Liver (tissue), 9 donors: ENCODE measurements around the gene BCL7B. TPM values are rescaled to one million over a fixed set of nuclear protein-coding genes. Genes with fewer than 3 reads are reported as not detected.

Experiments used
- DNase-seq: peaks from one replicate; pipeline ENCODE4 v3.0.0-alpha.2; 2017; ENCODE audit warnings: low spot score
- H3K27ac ChIP-seq, 2 donors: one replicate each; pipeline ENCODE4 v1.7.0; 2013; ENCODE audit warnings: inconsistent platforms in 2 of 2, low read length in 2 of 2, control low read depth in 1 of 2, low read depth in 1 of 2, mild to moderate bottlenecking in 1 of 2
- H3K27me3 ChIP-seq, 4 donors: one replicate each; pipeline versions ENCODE4 v1.6.1 to v1.7.0; 2013; ENCODE audit warnings: low read length in 3 of 4, inconsistent platforms in 1 of 4, mild to moderate bottlenecking in 1 of 4, moderate library complexity in 1 of 4; ENCODE audit not compliant: control insufficient read depth in 4 of 4, insufficient read depth in 4 of 4
- H3K36me3 ChIP-seq, 4 donors: one replicate each; pipeline versions ENCODE4 v1.6.1 to v1.7.0; 2013; ENCODE audit warnings: low read length in 3 of 4, mild to moderate bottlenecking in 3 of 4, low read depth in 1 of 4, moderate library complexity in 1 of 4; ENCODE audit not compliant: control insufficient read depth in 4 of 4, insufficient read depth in 3 of 4
- H3K4me1 ChIP-seq, 4 donors: one replicate each; pipeline versions ENCODE4 v1.6.1 to v1.7.0; 2013; ENCODE audit warnings: low read length in 3 of 4, mild to moderate bottlenecking in 3 of 4, moderate library complexity in 1 of 4; ENCODE audit not compliant: control insufficient read depth in 4 of 4, insufficient read depth in 4 of 4
- H3K4me3 ChIP-seq, 3 donors: one replicate each; pipeline versions ENCODE4 v1.6.1 to v1.7.0; 2013; ENCODE audit warnings: low read length in 3 of 3, control low read depth in 1 of 3, low read depth in 1 of 3, mild to moderate bottlenecking in 1 of 3
- H3K9ac ChIP-seq, 2 donors: one replicate each; pipeline ENCODE4 v1.7.0; 2013; ENCODE audit warnings: low read length in 2 of 2, mild to moderate bottlenecking in 2 of 2, moderate library complexity in 2 of 2, control low read depth in 1 of 2, low read depth in 1 of 2
- H3K9me3 ChIP-seq, 4 donors: one replicate each; pipeline versions ENCODE4 v1.6.1 to v1.7.0; 2013; ENCODE audit warnings: low read length in 3 of 4; ENCODE audit not compliant: control insufficient read depth in 4 of 4
- ATF3 ChIP-seq: IDR thresholded peaks from 2 replicates; pipeline ENCODE4 v1.6.1; 2016; ENCODE audit warnings: antibody characterized with exemption
- CTCF ChIP-seq: fragments of 150-350 bp; IDR thresholded peaks from 2 replicates; pipeline ENCODE4 v1.5.1; 2017; ENCODE audit warnings: improper control_type of control experiment, low read depth, low read length; ENCODE audit not compliant: missing input control
- EGR1 ChIP-seq, 2 donors: IDR thresholded peaks; 2 replicates each; pipeline ENCODE4 v1.6.1; 2016 to 2018; ENCODE audit warnings: antibody characterized with exemption in 2 of 2, low read depth in 2 of 2
- FOXA1 ChIP-seq: IDR thresholded peaks from 2 replicates; pipeline ENCODE4 v1.6.1; 2016; ENCODE audit warnings: antibody characterized with exemption
- FOXA2 ChIP-seq: IDR thresholded peaks from 2 replicates; pipeline ENCODE4 v1.6.1; 2016; ENCODE audit warnings: antibody characterized with exemption
- GABPA ChIP-seq, 2 donors: IDR thresholded peaks in 1 of 2; conservative IDR thresholded peaks in 1 of 2; 2 replicates each; pipeline ENCODE4 v1.6.1; 2016; ENCODE audit warnings: antibody characterized with exemption in 2 of 2, mild to moderate bottlenecking in 1 of 2, moderate library complexity in 1 of 2
- HNF4A ChIP-seq, 2 donors: conservative IDR thresholded peaks; 2 replicates each; pipeline ENCODE4 v1.6.1; 2016; ENCODE audit warnings: antibody characterized with exemption in 2 of 2, mild to moderate bottlenecking in 2 of 2
- HNF4G ChIP-seq: IDR thresholded peaks from 2 replicates; pipeline ENCODE4 v1.6.1; 2016; ENCODE audit warnings: antibody characterized with exemption
- JUND ChIP-seq, 2 donors: IDR thresholded peaks; 2 replicates each; pipeline ENCODE4 v1.6.1; 2016; ENCODE audit warnings: antibody characterized with exemption in 2 of 2
- MAX ChIP-seq: IDR thresholded peaks from 2 replicates; pipeline ENCODE4 v1.6.1; 2016; ENCODE audit warnings: antibody characterized with exemption
- NR2F2 ChIP-seq: IDR thresholded peaks from 2 replicates; pipeline ENCODE4 v1.6.1; 2016; ENCODE audit warnings: antibody characterized with exemption
- RAD21 ChIP-seq, 2 donors: IDR thresholded peaks; 2 replicates each; pipeline ENCODE4 v1.6.1; 2016; ENCODE audit warnings: antibody characterized with exemption in 2 of 2, mild to moderate bottlenecking in 2 of 2
- REST ChIP-seq: IDR thresholded peaks from 2 replicates; pipeline ENCODE4 v1.6.1; 2016; ENCODE audit warnings: antibody characterized with exemption, mild to moderate bottlenecking
- RXRA ChIP-seq, 2 donors: IDR thresholded peaks; 2 replicates each; pipeline ENCODE4 v1.6.1; 2017 to 2018; ENCODE audit warnings: antibody characterized with exemption in 2 of 2, mild to moderate bottlenecking in 1 of 2
- SP1 ChIP-seq: IDR thresholded peaks from 2 replicates; pipeline ENCODE4 v1.6.1; 2018; ENCODE audit warnings: antibody characterized with exemption, mild to moderate bottlenecking
- TAF1 ChIP-seq: conservative IDR thresholded peaks from 2 replicates; pipeline ENCODE4 v1.6.1; 2016; ENCODE audit warnings: antibody characterized with exemption, mild to moderate bottlenecking
- YY1 ChIP-seq: IDR thresholded peaks from 2 replicates; pipeline ENCODE4 v1.6.1; 2016; ENCODE audit warnings: antibody characterized with exemption, mild to moderate bottlenecking
- ZBTB33 ChIP-seq: IDR thresholded peaks from 2 replicates; pipeline ENCODE4 v1.6.1; 2016; ENCODE audit warnings: antibody characterized with exemption
- WGBS: extraction: QIAGEN DNeasy Blood & Tissue Kit; methylation state at CpG from one replicate; pipeline ENCODE4 v1.1.7; 2013; 5-methylcytosine and 5-hydroxymethylcytosine counted together
- polyA plus RNA-seq, 2 donors: library from polyadenylated mRNA; stranded (reverse) in 1 of 2; unstranded in 1 of 2; fragments of 200-250 nt in 1 of 2; fragments of >200 nt in 1 of 2; fragmentation: Nextera tagmentation in 1 of 2; extraction: Ambion mirVana in 1 of 2; gene quantifications; one replicate each; pipeline versions ENCODE4 v1.2.1 to v1.2.3, GENCODE V29; 2013 to 2015
- total RNA-seq, 2 donors: library from RNA; depleted of rRNA; stranded (reverse); fragments of >200 nt; gene quantifications; one replicate each; pipeline ENCODE4 v1.2.3, GENCODE V29; 2014
- donor health status: healthy.
- donor health status: healthy.
- donor health status: healthy.
- donor health status: healthy.
- donor health status: healthy.

BCL7B gene
- total and polyA plus RNA-seq, 4 donors, result 13.2 to 27.5 (median 21.2) TPM

- no peak overlapping the region for H3K9ac ChIP-seq
- H3K4me1 ChIP-seq, result no peaks in the 10 kb centered on the region
- 87% methylated on average over 4 of the region's 4 CpGs for WGBS
- no peaks in the 10 kb centered on the region for H3K9me3 ChIP-seq
- no peak overlapping the region for H3K27ac ChIP-seq
- no peak for TF ChIP-seq JUND (IDR thresholded peaks at IDR 0.05)
- no peak for TF ChIP-seq EGR1 (IDR thresholded peaks at IDR 0.05; ENCODE audit: low read depth in 2 of 2)
- TF ChIP-seq TAF1, result no peak
- no peak for TF ChIP-seq RXRA (IDR thresholded peaks at IDR 0.05)
- no peak for TF ChIP-seq SP1
- TF ChIP-seq CTCF, result no peak
- no peaks in the 10 kb centered on the region for H3K27me3 ChIP-seq
- no peak overlapping the region for H3K4me3 ChIP-seq
- DNase-seq, result no peak
- H3K36me3 ChIP-seq, result peaks cover 3 to 20% (median 13%) of the 10 kb centered on the region in 4 donors
Observed at GRCh38 chr7:73549176-73549575, 8.3 kb downstream of the BCL7B start.

GRCh38 chr7:73547841-73548240, 9.6 kb downstream of the BCL7B start:
- Histone ChIP-seq H3K4me3 (no peak overlapping the region), H3K9ac (no peak overlapping the region), H3K9me3 (no peaks in the 10 kb centered on the region), H3K27me3 (no peaks in the 10 kb centered on the region), H3K4me1 (no peaks in the 10 kb centered on the region), H3K27ac (no peak overlapping the region), H3K36me3 (peaks cover 3 to 32% (median 18%) of the 10 kb centered on the region in 4 donors)
- WGBS, result 90% methylated on average over 9 of the region's 9 CpGs
- no peak for DNase-seq
- TF ChIP-seq HNF4G (no peak), YY1 (no peak), FOXA1 (no peak), ZBTB33 (no peak), RAD21 (IDR thresholded peaks at IDR 0.05) (no peak), NR2F2 (no peak), HNF4A (conservative IDR thresholded peaks at IDR 0.05) (no peak), EGR1 (IDR thresholded peaks at IDR 0.05; ENCODE audit: low read depth in 2 of 2) (no peak), FOXA2 (no peak), TAF1 (no peak), REST (no peak), JUND (IDR thresholded peaks at IDR 0.05) (no peak), MAX (no peak), SP1 (no peak), ATF3 (no peak), RXRA (IDR thresholded peaks at IDR 0.05) (no peak), GABPA (IDR thresholded peaks at IDR 0.05 in 1 of 2, conservative IDR thresholded peaks at IDR 0.05 in 1 of 2) (no peak), CTCF (no peak)
